ENCODE results near the gene PUM1.
A peak's percentile ranks its signal among the peaks of the same experiment; 100 is the strongest.
"Not testable (repeated sequence)": the region's sequence is repeated elsewhere in the genome, so short reads cannot be mapped to it uniquely, and the experiment has no call there.

The PUM1 gene

GRCh38 chr1:30957560-30958222 is 107.8 kb downstream of the PUM1 start:
- DNase-seq, result no peak

DNA sequence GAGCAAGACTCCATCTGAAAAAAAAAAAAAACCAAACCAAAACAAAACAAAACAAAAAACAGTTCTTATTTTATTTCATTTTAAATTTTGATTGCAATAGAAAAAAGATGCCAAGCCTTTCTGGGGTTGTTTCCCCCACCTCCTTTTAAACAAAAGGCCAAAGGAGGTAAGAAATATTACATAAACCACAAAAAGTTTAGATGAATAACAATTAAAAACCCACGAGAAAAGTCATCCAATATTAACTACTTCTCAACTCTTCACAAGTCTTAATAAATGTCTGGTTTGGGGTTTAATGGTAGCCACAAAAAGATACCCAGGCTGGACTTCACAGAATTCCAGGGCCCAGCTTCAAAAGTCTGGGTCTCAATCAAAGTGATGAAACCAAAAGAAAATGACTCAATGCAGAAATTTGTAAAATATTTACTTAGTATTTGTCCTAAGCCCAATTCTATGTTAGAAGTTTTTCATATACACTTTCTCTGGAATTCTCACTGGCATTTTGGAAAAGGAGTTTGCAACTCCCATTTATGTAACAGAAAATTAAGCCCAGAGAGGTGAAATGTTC is 110.0 kb downstream of the PUM1 start:
- DNase-seq, result peak; percentile 74

GRCh38 chr1:30953685-30954084 is 111.8 kb downstream of the PUM1 start:
- DNase-seq, result no peak

DNA sequence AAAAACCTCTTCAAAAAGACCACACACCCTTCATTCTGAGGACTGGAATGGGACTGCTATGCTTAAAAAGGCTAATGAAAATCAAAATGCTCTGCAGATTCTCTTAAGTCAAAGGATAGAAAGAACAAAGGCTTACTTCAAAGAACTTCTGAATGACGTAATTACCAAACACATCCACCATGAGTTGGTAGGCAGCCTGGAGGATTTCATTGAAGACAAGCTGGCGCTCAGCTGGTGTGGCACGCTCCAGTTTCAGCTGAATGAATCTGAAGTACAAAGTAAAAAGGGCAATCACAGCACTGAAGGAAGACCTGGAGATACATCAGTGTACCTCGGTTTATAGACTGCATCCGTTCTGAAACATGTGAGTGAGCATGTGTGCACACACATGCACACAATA is 113.4 kb downstream of the PUM1 start:
- no peak for DNase-seq

DNA sequence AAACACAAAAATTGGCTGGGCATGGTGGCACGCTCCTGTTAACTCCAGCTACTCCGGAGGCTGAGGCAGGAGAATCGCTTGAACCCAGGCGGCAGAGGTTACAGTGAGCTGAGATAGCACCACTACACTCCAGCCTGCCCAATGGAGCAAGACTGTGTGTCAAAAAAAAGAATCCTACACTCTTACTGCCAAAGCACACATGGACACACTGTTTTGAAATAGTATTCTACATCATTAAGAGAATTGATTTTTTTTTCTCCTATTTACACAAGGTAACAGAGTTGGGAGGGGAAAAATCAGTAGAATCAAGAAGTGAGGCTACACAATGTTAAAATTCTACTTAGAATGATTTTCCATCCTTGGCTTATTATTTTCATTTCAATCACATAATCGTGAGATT is 114.8 kb downstream of the PUM1 start:
- DNase-seq, result no peak

GRCh38 chr1:30950053-30950452 is 115.5 kb downstream of the PUM1 start:
- no peak for DNase-seq

DNA sequence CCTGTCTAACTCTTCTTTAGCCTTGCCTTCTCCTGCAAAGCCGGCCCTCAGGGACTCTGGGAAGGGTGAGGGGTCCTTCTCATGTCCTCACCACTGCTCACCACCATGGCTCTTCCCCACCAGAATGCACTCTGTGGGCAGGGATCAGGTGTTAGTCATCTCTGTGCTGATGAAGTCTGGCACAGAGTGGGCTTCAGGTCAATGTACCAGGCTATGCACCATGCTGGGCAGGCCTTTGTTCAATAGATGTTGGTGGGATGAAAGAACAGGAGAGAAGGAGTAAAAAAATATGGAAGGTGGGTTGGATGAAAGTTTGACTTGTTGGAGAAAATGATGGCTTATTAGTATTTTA is 116.1 kb downstream of the PUM1 start:
- not testable (repeated sequence) for DNase-seq

- DNase-seq, result peak; percentile 59
Observed at GRCh38 chr1:30948813-30949486, 116.6 kb downstream of the PUM1 start.

DNA sequence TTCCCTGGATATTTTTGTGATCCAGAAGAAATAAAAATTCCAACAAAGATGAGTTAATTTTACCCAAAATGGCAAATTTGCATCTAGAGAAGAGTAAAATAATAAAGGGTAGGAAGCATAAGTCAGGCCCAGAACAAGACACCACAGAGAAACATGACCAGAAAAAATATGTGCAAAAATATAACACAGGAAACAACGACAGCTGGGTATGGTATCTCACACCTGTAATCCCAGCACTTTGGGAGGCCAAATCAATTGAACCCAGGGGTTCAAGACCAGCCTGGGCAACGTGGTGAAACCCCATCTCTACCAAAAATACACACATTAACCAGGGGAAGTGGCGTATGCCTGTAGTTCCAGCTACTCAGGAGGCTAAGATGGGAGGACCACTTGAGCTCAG is 117.2 kb downstream of the PUM1 start:
- DNase-seq, result no peak

- DNase-seq, result no peak
Observed at GRCh38 chr1:30947212-30947611, 118.3 kb downstream of the PUM1 start.

GRCh38 chr1:30942326-30942963 is 123.1 kb downstream of the PUM1 start:
- DNase-seq, result peak; percentile 17

DNA sequence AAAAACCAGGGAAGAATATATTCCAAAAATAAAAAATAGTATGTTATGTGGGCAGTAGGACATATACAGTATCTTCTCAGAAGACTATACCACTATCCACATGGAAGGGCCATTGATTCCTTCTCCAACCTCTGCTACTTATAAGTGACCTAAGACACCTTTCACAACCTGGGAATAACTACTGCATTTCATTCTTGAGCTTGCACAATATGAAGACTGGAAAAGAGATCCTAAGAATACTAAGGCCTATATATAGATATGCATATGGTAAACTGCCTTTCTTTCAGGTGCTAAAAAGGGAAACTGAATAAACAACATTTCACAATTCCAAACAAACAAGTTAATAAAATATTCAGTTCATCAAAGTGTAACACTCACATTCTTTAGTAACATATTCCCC is 125.0 kb downstream of the PUM1 start:
- DNase-seq, result no peak

GRCh38 chr1:30936541-30937171 is 128.9 kb downstream of the PUM1 start:
- no peak for DNase-seq

DNA sequence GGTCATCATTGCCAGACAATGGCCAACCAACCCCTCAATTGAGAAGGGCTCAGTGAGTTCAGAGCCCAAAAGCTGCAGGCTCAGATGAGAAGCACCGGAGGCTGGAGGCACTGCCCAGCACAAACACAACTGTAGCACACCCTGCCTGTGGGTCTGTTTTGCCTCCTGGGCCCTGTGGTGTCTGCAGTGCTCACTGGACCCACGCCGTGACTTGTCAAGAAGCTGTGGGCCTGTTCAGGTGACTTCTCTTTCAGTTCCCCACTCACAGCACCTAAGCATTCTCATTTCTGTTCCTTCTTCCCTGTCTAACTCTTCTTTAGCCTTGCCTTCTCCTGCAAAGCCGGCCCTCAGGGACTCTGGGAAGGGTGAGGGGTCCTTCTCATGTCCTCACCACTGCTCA is 129.8 kb downstream of the PUM1 start:
- not testable (repeated sequence) for DNase-seq

GRCh38 chr1:30934613-30935012 is 130.9 kb downstream of the PUM1 start:
- DNase-seq, result no peak

DNA sequence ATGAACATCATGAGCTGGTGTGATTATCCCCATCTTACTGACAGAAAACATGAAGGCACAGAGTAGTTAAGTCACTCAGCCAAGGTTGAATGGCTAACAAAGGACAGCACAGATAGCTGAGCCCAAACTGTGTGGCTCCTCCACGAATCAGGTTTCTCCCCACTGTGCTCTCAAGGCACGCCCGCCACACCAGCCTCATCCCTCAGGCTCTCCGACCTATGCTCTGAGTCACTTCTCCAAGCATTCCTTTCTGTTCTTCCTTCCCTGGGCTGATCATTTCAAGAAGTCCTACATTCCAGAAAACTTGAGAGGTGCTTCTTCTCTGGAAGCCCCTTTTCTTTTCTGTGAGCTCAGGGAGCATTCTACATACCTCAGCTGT is 131.7 kb downstream of the PUM1 start:
- peak; percentile 68 for DNase-seq

DNA sequence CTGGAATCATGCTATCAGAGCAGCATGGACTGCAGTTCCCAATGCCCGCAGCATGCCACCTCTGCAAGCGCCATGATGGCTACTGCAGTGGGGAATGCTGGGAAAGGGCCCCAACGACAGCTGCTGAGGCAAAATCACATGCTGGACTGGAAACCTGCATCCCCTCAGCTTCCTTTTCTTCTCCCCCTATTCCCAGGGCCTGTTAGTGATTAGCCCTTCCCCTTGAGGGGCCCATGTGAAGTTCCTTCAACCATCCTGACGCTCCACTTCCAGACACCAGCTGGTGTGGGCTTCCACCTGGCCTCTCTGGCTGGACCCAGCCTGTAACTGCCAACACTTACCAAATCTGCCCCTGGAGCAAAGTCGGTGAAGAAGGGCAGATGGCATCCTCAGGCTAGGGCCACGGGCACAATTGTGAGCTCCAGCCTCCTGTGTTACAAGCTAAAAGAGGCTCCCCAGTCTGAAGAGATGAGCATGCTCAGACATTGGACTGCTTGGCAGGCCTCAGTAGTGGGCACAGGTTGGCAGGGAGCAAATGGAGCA is 134.8 kb downstream of the PUM1 start:
- DNase-seq, result no peak

GRCh38 chr1:30929944-30930525 is 135.5 kb downstream of the PUM1 start:
- DNase-seq, result no peak

DNA sequence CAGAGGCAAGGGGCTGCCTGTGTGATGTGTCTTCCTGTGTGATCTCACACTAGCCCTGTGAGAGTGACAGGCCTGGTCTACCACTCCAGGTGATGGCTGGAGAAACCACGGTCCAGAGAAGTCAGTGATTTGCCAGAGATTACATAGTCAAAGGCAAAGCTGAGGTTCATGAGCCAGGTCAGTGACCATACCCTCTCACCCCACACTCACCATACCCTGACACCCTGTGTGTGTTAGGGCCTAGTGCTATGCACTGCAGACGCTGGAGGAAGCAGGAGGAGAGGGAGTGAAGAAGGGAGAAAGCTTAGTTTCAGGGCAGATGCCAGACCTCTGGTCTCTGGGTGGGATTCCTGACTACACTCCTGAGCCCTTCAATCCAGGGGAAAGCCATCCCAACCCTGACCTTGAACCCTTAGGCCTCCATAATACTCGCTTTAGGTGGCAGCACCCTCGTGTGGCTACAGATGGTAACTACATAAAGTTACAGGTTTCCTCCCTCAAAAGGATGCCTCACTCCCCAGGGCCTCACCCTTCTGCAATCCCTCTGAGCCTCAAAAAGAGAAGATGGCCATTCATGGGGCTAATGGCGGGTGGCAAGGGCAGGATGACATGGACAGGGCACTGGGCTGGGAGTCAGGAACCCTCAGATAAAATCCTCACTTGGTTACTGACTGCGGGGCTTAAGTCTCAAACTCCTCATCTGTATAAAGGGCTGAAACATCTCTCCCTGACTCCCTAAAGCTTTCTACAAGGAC is 136.2 kb downstream of the PUM1 start:
- peak; percentile 52 for DNase-seq

- no peak for DNase-seq
Observed at GRCh38 chr1:30928789-30929134, 136.8 kb downstream of the PUM1 start.

GRCh38 chr1:30928171-30928570 is 137.3 kb downstream of the PUM1 start:
- DNase-seq, result no peak

DNA sequence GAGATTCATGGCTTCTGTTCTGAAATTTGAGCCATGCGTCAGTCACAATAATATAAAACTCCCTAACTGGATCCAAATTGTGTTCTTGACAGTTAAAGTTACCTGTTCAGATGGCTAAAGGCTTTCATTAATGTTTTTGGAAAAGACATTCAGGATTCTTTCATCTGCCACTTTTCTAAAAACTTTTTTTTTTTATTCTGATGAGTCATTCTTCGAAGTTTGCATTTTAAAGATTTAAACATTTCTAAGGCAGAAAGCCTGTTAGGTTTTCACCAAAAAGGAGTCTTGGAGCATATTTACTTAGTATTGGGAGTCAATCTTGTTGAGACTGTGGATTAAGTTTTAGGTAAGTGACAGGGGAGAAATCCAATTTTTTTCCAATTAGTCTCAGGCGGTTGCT is 138.1 kb downstream of the PUM1 start:
- DNase-seq, result no peak

All from fibroblast of skin of back (primary cell).